NK-92 (cell line): ENCODE measurements around the gene ESR1.
"Not testable (repeated sequence)": the region's sequence is repeated elsewhere in the genome, so short reads cannot be mapped to it uniquely, and the experiment has no call there.

Experiments
- DNase-seq: peaks from one replicate; lab custom pipeline; 2025; ENCODE audit not compliant: unreplicated experiment; lab: John Stamatoyannopoulos, UW

The ESR1 gene

DNA sequence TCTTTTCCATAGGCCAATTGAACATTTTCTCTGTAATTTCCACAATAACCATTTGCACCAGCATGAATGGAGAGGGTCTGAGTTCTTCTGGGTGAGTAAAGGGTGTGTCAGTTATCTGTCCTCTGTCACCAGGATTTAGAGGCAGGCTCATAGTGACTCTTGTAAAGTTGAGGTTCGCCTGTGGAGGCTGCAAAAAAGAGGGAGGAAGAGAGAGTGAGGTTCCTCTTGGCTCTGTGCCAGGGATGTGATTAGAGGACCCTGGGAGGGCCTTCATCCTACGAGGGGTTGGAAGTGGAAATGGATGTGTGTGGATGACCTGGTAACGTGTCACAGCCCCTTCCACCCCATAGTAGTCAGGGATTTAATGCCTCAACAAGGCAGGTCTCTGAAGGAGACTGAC is 242.0 kb downstream of the ESR1 start:
- DNase-seq = no peak

GRCh38 chr6:152050451-152051195 is 243.1 kb downstream of the ESR1 start:
- no peak for DNase-seq

GRCh38 chr6:152052061-152052460 is 244.6 kb downstream of the ESR1 start:
- DNase-seq = no peak

- no peak for DNase-seq
Measured at GRCh38 chr6:152053332-152053731, 245.8 kb downstream of the ESR1 start.

DNA sequence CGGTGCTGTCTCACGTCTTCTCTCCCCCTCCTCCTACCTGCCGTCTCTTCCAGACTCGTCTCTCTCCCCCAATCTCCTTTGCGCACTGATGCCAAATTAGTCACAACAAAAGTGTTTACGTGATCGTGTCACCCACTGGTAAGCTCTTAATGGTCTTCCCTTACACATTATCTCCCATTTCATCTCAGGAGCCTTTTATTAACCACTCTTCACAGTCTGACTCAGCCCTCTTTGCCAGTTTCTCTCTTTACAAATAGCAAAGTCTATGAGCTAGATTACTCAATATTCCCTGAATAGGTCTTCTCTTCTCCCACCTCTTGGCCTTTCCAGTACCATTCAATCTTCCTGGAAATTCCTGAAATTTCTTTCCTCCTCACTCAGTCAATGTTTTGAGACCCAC is 247.0 kb downstream of the ESR1 start:
- no peak for DNase-seq

DNA sequence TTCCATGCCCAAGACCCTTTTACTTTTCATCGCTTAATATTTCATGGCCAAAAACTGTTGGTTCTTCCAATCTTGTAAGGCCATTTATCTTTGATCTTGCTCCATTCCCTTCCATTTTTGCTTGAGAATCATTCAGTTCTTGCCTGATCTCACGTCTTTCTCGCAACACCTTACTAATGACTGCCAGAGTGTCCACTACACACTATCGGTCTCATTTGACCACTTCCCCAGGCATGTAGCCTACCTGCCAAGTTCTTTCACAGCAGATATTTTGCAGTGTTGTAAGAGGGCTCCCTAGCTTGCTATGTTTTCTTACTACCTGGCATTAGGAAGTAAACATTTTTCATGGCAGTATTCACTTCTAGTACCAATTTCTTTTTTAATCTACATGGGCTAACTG is 248.0 kb downstream of the ESR1 start:
- DNase-seq = no peak

GRCh38 chr6:152057832-152058498 is 250.5 kb downstream of the ESR1 start:
- no peak for DNase-seq

DNA sequence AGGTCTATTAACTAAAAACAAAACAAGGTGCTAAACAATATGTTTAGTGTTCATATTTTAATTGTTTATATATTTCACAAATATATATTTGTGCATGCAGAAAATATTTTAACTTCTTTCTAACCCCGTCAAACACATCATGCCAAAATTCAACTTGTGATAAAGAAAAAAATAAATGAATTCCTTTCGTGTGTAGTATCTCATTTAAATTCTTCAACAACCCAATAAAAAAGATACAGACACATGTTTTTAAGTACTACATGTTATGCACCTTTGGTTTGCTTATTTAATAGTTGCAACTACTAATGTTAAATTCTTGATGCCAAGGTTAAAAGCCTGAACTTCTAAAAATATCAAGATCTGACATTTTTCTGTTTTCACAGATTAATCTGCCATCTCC is 252.4 kb downstream of the ESR1 start:
- DNase-seq = no peak

GRCh38 chr6:152062476-152062875 is 255.0 kb downstream of the ESR1 start:
- DNase-seq = no peak

GRCh38 chr6:152063170-152063921 is 255.9 kb downstream of the ESR1 start:
- no peak for DNase-seq

DNA sequence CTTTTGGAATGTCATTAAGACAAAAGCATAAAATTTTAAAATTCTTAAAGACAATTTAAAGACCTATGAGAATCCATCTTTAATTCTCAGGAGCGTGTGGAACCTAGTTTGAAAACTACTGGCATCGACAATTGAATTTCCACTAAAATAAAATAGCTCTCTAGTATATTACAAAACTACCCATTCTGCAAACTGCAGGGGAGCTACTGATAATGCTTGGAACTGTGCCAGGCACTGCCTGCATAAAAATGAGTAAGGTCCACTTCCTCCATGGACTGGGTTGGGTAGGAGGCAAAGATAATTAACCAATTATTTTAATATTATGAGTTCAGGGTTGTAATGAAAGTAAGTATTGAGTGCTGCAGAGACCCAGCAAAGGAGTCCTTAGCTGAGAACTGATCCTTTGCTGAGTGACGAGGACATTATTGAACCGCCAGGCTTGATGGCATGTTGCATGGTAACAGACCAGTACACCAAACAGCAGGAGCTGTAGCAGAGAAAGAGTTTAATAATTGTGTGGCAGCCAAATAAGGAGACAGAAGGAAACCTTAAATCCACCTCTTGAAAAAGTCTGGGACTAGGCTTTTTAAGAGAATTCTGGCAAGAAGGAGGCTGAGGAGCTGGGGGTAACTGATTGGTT is 261.3 kb downstream of the ESR1 start:
- DNase-seq = no peak

GRCh38 chr6:152070556-152070955 is 263.1 kb downstream of the ESR1 start:
- no peak for DNase-seq

DNA sequence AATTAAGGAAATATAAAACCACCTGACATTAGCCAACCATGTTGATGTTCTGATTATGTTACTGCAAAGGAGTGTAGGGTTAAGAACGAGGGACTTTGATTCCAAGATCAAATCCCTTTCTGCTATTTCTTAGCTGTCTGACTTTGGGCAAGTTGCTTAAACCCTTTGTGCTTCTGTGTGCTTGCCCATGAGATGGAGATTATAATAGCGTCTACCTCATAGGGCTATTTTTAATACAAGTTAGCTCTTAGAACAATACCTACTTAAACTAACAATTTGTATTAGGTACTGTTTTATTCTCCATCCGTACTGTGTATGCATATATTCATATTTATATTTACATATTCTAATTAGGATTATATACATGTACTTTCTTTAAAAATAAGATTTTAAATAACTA is 263.8 kb downstream of the ESR1 start:
- DNase-seq = no peak

DNA sequence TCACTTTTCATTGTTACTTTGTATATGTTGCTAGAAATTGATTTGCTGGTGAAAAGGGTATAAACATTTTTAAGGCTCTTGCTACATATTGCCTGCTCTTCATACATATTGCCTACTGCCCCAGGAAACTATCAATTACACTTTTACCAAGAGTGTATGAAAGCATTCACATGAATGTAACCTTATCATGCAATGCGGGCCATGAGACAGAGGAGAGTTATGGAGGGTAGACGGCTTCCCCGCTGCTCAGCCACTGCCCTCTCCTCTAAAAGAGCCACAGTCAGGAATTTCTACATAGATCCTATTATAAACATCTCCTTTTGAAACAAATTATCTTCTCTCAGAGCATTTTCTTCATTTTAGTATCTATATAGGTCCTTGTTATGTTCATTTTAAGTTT is 264.4 kb downstream of the ESR1 start:
- DNase-seq = no peak

GRCh38 chr6:152076242-152076641 is 268.8 kb downstream of the ESR1 start:
- DNase-seq = not testable (repeated sequence)

GRCh38 chr6:152078001-152078400 is 270.5 kb downstream of the ESR1 start:
- DNase-seq = no peak

GRCh38 chr6:152078804-152079203 is 271.3 kb downstream of the ESR1 start:
- DNase-seq = no peak

- no peak for DNase-seq
Measured at GRCh38 chr6:152085451-152085921, 278.0 kb downstream of the ESR1 start.

DNA sequence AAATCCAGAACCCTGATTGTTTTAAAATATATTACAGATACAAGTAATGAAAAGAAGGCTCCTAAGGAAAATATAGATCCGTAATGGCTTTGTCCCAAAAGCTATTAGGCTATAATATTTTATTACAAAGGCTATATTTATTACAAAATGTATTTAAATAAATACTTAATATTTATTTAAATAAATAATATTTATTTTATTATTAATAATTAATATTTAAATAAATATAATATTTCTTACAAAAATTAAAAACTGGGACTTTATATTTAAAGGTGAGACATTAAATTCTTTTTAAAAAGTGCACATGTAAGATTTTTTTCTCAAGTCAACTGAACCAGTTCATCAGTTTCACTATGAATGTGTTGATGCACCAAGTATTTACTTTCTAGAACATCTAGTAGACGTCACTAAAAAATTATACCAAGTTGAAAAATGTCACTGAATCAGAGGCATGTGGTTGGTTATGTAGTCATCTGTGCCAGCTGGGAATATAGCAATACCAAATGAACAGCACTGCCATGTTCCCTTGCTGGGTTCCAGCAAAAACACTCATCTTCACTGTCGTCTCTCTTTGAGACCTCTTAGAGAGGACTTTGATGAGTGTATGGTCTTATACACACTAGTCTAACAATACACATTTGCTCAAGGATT is 278.9 kb downstream of the ESR1 start:
- no peak for DNase-seq

GRCh38 chr6:152087096-152087495 is 279.6 kb downstream of the ESR1 start:
- DNase-seq = no peak

GRCh38 chr6:152087701-152088100 is 280.2 kb downstream of the ESR1 start:
- no peak for DNase-seq
